Breast epithelium (tissue), 3 donors: ENCODE results near the gene EGFL6.

ENCODE experiments used
- CTCF ChIP-seq, 3 donors: fragments of 450-650 bp; IDR thresholded peaks; one replicate each; pipeline ENCODE4 v1.5.1; 2016 to 2017; ENCODE audit warnings: antibody characterized with exemption in 3 of 3, mild to moderate bottlenecking in 3 of 3, moderate library complexity in 3 of 3
- POLR2A ChIP-seq: fragments of 450-650 bp; IDR thresholded peaks from one replicate; pipeline ENCODE4 v1.6.1; 2016; ENCODE audit warnings: antibody characterized with exemption, mild to moderate bottlenecking, moderate library complexity
- POLR2AphosphoS5 ChIP-seq, 3 donors: sonication (generic); formaldehyde crosslinking; IDR thresholded peaks; one replicate each; pipeline ENCODE4 v1.6.1; 2017; ENCODE audit warnings: antibody characterized with exemption in 3 of 3

GRCh38 chrX:13581554-13581953, 12.2 kb downstream of the EGFL6 start:
- TF ChIP-seq POLR2AphosphoS5 (IDR thresholded peaks at IDR 0.05): no peak
- TF ChIP-seq CTCF (IDR thresholded peaks at IDR 0.05): no peak
- no peak for TF ChIP-seq POLR2A
